ENCODE measurements around the gene TAS2R60.
A peak's percentile ranks its signal among the peaks of the same experiment; 100 is the strongest.
"Not testable (repeated sequence)": the region's sequence is repeated elsewhere in the genome, so short reads cannot be mapped to it uniquely, and the experiment has no call there.

TAS2R60 gene

GRCh38 chr7:143444063-143444782 is 970 bp downstream of the TAS2R60 start:
- DNase-seq: no peak

- no peak for DNase-seq
Observed at GRCh38 chr7:143444785-143445184, 1.5 kb downstream of the TAS2R60 start.

GRCh38 chr7:143447466-143447865 is 4.2 kb downstream of the TAS2R60 start:
- no peak for DNase-seq

- DNase-seq: no peak
Observed at GRCh38 chr7:143448429-143448828, 5.2 kb downstream of the TAS2R60 start.

- DNase-seq: no peak
Observed at GRCh38 chr7:143449793-143450192, 6.5 kb downstream of the TAS2R60 start.

- DNase-seq: no peak
Observed at GRCh38 chr7:143451122-143451521, 7.9 kb downstream of the TAS2R60 start.

- DNase-seq: no peak
Observed at GRCh38 chr7:143451746-143452145, 8.5 kb downstream of the TAS2R60 start.

GRCh38 chr7:143452495-143452894 is 9.2 kb downstream of the TAS2R60 start:
- no peak for DNase-seq

- no peak for DNase-seq
Observed at GRCh38 chr7:143454091-143454680, 10.9 kb downstream of the TAS2R60 start.

- no peak for DNase-seq
Observed at GRCh38 chr7:143455491-143455890, 12.2 kb downstream of the TAS2R60 start.

GRCh38 chr7:143455942-143456341 is 12.7 kb downstream of the TAS2R60 start:
- DNase-seq: no peak

GRCh38 chr7:143456992-143457793 is 13.9 kb downstream of the TAS2R60 start:
- DNase-seq: no peak

- no peak for DNase-seq
Observed at GRCh38 chr7:143458263-143458662, 15.0 kb downstream of the TAS2R60 start.

GRCh38 chr7:143458681-143459080 is 15.4 kb downstream of the TAS2R60 start:
- no peak for DNase-seq

GRCh38 chr7:143459359-143459758 is 16.1 kb downstream of the TAS2R60 start:
- DNase-seq: no peak

- DNase-seq: no peak
Observed at GRCh38 chr7:143460271-143460979, 17.2 kb downstream of the TAS2R60 start.

GRCh38 chr7:143462045-143462444 is 18.8 kb downstream of the TAS2R60 start:
- DNase-seq: no peak

- peak; percentile 8 for DNase-seq
Observed at GRCh38 chr7:143463556-143463955, 20.3 kb downstream of the TAS2R60 start.

GRCh38 chr7:143463957-143464356 is 20.7 kb downstream of the TAS2R60 start:
- no peak for DNase-seq

- no peak for DNase-seq
Observed at GRCh38 chr7:143467724-143468123, 24.5 kb downstream of the TAS2R60 start.

- not testable (repeated sequence) for DNase-seq
Observed at GRCh38 chr7:143472071-143472689, 28.9 kb downstream of the TAS2R60 start.

- DNase-seq: no peak
Observed at GRCh38 chr7:143477501-143478150, 34.4 kb downstream of the TAS2R60 start, which contains the start of gene TAS2R41. TSS of gene TAS2R41 (plus strand) at chr7:143477873. CDS start at chr7:143477873, 0 bp downstream.

Measured in OCI-M1 (cell line).